ENCODE results near the gene SPIRE2. TPM values are rescaled to one million over a fixed set of nuclear protein-coding genes. Genes with fewer than 3 reads are reported as not detected.

SPIRE2 gene
- total and polyA plus RNA-seq, 9 of the 15 experiments (the other 6 are each of a cell fraction or from before 2014, with no cell fraction given), result 0.70 to 7.5 (median 4.6) TPM

DNA sequence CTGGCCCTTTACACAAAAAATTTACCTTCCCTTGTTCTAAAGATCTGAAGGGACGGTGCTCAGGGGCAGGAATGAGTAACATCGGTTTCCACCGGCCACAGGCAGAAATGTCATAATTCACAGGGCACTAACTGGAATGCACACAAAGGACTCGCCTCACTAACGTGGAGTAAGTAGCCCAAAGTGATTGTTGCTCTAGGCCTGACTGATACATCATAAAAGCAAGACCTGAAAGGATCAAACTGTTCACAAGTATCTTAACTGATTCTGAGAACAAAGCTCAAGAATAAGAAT lies 36.2 kb downstream of the SPIRE2 start:
- H3K27me3 ChIP-seq (ENCODE audit: control insufficient read depth in 2 of 2, insufficient read depth in 2 of 2, low read length in 2 of 2), result no peaks in the 10 kb centered on the region
- CTCF ChIA-PET (ENCODE audit: low intra/inter-chr PET ratio), result no interaction called here
- H3K4me3 ChIP-seq, result no peak overlapping the region
- ATAC-seq (no peak), FAIRE-seq (peak; percentile 64), DNase-seq (ENCODE audit: extremely low read depth in 1 of 4, low spot score in 3 of 4) (no peak)
- no TSS peak for BruUV-seq (replicated peaks)
- in situ Hi-C loops (cut with MboI) (loop anchor here (5.0 to 10.0 kb wide), 2 partner anchors 162 to 270 kb away; partner anchors contain the start of gene SPATA2L), intact Hi-C loops (cut with micrococcal nuclease) (no loop called here)
- no peak overlapping the region for H3K4me2 ChIP-seq (ENCODE audit: insufficient read depth, low read length)
- no peak overlapping the region for H3K9ac ChIP-seq (ENCODE audit: insufficient read depth in 1 of 2, low read depth in 2 of 2, low read length in 2 of 2)
- no peak for TF ChIP-seq NR1H2 (CRISPR knock-in tag; IDR thresholded peaks at IDR 0.05)
- no peak for TF ChIP-seq ZBTB8A (IDR thresholded peaks at IDR 0.05; ENCODE audit: partially characterized antibody)
- TF ChIP-seq CREB1 (IDR thresholded peaks at IDR 0.05), result no peak
- no peak for TF ChIP-seq CREB1 (CRISPR knock-in tag; IDR thresholded peaks at IDR 0.05)
- TF ChIP-seq, protein P1, sequence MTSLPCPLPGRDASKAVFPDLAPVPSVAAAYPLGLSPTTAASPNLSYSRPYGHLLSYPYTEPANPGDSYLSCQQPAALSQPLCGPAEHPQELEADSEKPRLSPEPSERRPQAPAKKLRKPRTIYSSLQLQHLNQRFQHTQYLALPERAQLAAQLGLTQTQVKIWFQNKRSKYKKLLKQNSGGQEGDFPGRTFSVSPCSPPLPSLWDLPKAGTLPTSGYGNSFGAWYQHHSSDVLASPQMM (CRISPR knock-in tag; IDR thresholded peaks at IDR 0.05), result no peak
- TF ChIP-seq KAT2B (IDR thresholded peaks at IDR 0.05; ENCODE audit: low read depth, low read length), result no peak
- TF ChIP-seq LARP7 (IDR thresholded peaks at IDR 0.05), result no peak
- TF ChIP-seq, protein P2, sequence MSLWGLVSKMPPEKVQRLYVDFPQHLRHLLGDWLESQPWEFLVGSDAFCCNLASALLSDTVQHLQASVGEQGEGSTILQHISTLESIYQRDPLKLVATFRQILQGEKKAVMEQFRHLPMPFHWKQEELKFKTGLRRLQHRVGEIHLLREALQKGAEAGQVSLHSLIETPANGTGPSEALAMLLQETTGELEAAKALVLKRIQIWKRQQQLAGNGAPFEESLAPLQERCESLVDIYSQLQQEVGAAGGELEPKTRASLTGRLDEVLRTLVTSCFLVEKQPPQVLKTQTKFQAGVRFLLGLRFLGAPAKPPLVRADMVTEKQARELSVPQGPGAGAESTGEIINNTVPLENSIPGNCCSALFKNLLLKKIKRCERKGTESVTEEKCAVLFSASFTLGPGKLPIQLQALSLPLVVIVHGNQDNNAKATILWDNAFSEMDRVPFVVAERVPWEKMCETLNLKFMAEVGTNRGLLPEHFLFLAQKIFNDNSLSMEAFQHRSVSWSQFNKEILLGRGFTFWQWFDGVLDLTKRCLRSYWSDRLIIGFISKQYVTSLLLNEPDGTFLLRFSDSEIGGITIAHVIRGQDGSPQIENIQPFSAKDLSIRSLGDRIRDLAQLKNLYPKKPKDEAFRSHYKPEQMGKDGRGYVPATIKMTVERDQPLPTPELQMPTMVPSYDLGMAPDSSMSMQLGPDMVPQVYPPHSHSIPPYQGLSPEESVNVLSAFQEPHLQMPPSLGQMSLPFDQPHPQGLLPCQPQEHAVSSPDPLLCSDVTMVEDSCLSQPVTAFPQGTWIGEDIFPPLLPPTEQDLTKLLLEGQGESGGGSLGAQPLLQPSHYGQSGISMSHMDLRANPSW (CRISPR knock-in tag; IDR thresholded peaks at IDR 0.05), result no peak
- no peak for TF ChIP-seq TAL1 (IDR thresholded peaks at IDR 0.05)
- TF ChIP-seq ZFX (CRISPR knock-in tag; IDR thresholded peaks at IDR 0.05), result no peak
- no peak for TF ChIP-seq NBN (IDR thresholded peaks at IDR 0.05; ENCODE audit: low read depth)
- TF ChIP-seq ARHGAP35 (IDR thresholded peaks at IDR 0.05; ENCODE audit: partially characterized antibody), result no peak
- TF ChIP-seq PURB (CRISPR knock-in tag; IDR thresholded peaks at IDR 0.05; ENCODE audit: low read depth), result no peak
- H3K27ac ChIP-seq (ENCODE audit: extremely low read depth, low read depth, low read length), result no peak overlapping the region
- H3K9me3 ChIP-seq (replicated peaks; ENCODE audit: control insufficient read depth, insufficient read depth, low read depth, low read length), result peaks cover 7% of the 10 kb centered on the region
- H2AFZ ChIP-seq (ENCODE audit: low read depth, low read length), result no peak overlapping the region
- POLR2A ChIA-PET, result interaction anchor here (0.7 to 0.8 kb wide), 2 partner anchors 9 to 167 kb away, joined by 3 to 5 read pairs; partner anchors contain the start of gene TCF25
- no peaks in the 10 kb centered on the region; the same call in 2 of the 3 replicates for H3K36me3 ChIP-seq (ENCODE audit: control insufficient read depth, insufficient read depth, low read length)
- peaks cover 3 to 22% of the 10 kb centered on the region in 2 experiments for H3K4me1 ChIP-seq (replicated peaks in 1 of 2; ENCODE audit: control insufficient read depth in 2 of 2, insufficient read depth in 2 of 2, low read length in 2 of 2)
- H3K79me2 ChIP-seq (ENCODE audit: control insufficient read depth, insufficient read depth, low read length), result no peaks in the 10 kb centered on the region
- no peaks in the 10 kb centered on the region for H3K9me1 ChIP-seq (ENCODE audit: control insufficient read depth, insufficient read depth, low read length)
- H4K20me1 ChIP-seq (replicated peaks; ENCODE audit: control insufficient read depth, insufficient read depth, low read length), result no peaks in the 10 kb centered on the region
- whole genome bisulfite sequencing (ENCODE audit: insufficient coverage, low coverage, missing lambda C conversion rate), result 76% methylated on average over 5 of the region's 5 CpGs

Data from K562 (cell line).